Measurements from ENCODE around the gene WDR83.
"Not testable (repeated sequence)": the region's sequence is repeated elsewhere in the genome, so short reads cannot be mapped to it uniquely, and the experiment has no call there.

WDR83 gene

GRCh38 chr19:12656899-12657571 lies 9.6 kb upstream of the WDR83 start:
- no peak for DNase-seq (ENCODE audit: low spot score)

GRCh38 chr19:12657966-12658365 lies 8.6 kb upstream of the WDR83 start:
- no peak for DNase-seq (ENCODE audit: low spot score)

- DNase-seq (ENCODE audit: low spot score), result no peak
Measured at GRCh38 chr19:12660980-12661379, 5.6 kb upstream of the WDR83 start.

GRCh38 chr19:12664406-12665280 lies 2.0 kb upstream of the WDR83 start:
- DNase-seq (ENCODE audit: low spot score), result peak; percentile 57

- DNase-seq (ENCODE audit: low spot score), result no peak
Measured at GRCh38 chr19:12665281-12665573, 1.4 kb upstream of the WDR83 start.

- DNase-seq (ENCODE audit: low spot score), result no peak
Measured at GRCh38 chr19:12665671-12666264, 839 bp upstream of the WDR83 start.

GRCh38 chr19:12667731-12668302 lies 1.2 kb downstream of the WDR83 start:
- no peak for DNase-seq (ENCODE audit: low spot score)

- DNase-seq (ENCODE audit: low spot score), result no peak
Measured at GRCh38 chr19:12668346-12668745, 1.7 kb downstream of the WDR83 start.

GRCh38 chr19:12668932-12669269 lies 2.3 kb downstream of the WDR83 start:
- peak; percentile 80 for DNase-seq (ENCODE audit: low spot score)

- peak; percentile 92 for DNase-seq (ENCODE audit: low spot score)
Measured at GRCh38 chr19:12669270-12670158, 2.9 kb downstream of the WDR83 start.

GRCh38 chr19:12670159-12670928 lies 3.7 kb downstream of the WDR83 start:
- DNase-seq (ENCODE audit: low spot score), result no peak

- DNase-seq (ENCODE audit: low spot score), result no peak
Measured at GRCh38 chr19:12672744-12673143, 6.1 kb downstream of the WDR83 start.

- no peak for DNase-seq (ENCODE audit: low spot score)
Measured at GRCh38 chr19:12675399-12675798, 8.8 kb downstream of the WDR83 start.

- DNase-seq (ENCODE audit: low spot score), result no peak
Measured at GRCh38 chr19:12675940-12676339, 9.3 kb downstream of the WDR83 start.

- peak; percentile 87 for DNase-seq (ENCODE audit: low spot score)
Measured at GRCh38 chr19:12676384-12676792, 9.8 kb downstream of the WDR83 start.

- DNase-seq (ENCODE audit: low spot score), result no peak
Measured at GRCh38 chr19:12676928-12677327, 10.3 kb downstream of the WDR83 start.

- DNase-seq (ENCODE audit: low spot score), result not testable (repeated sequence)
Measured at GRCh38 chr19:12678039-12678438, 11.4 kb downstream of the WDR83 start.

- DNase-seq (ENCODE audit: low spot score), result no peak
Measured at GRCh38 chr19:12680034-12680433, 13.4 kb downstream of the WDR83 start.

- peak; percentile 97 for DNase-seq (ENCODE audit: low spot score)
Measured at GRCh38 chr19:12681074-12681987, 14.7 kb downstream of the WDR83 start, which contains the start of gene DHPS. DHPS (minus strand) TSS chr19:12681880; CDS start chr19:12681766, 114 bp downstream.

GRCh38 chr19:12685831-12686230 lies 19.2 kb downstream of the WDR83 start:
- no peak for DNase-seq (ENCODE audit: low spot score)

Data from hematopoietic multipotent progenitor cell treated with erythropoietin and hydrocortisone succinate and interleukin-3 and kit ligand, for 17 days (in vitro differentiated cells).